GM12873 (cell line): Measurements from ENCODE around the gene ABCC6.

Experiments
- CTCF ChIP-seq: IDR thresholded peaks from 2 replicates; pipeline ENCODE4 v1.5.1; 2012; ENCODE audit warnings: low read depth, mild to moderate bottlenecking, moderate library complexity, low read length, control low read depth; ENCODE audit not compliant: insufficient read depth; ENCODE audit errors: missing control alignments

Gene ABCC6

GRCh38 chr16:16122264-16122663 lies 101.0 kb downstream of the ABCC6 start:
- TF ChIP-seq CTCF: no peak

- TF ChIP-seq CTCF: no peak
Observed at GRCh38 chr16:16121185-16121727, 102.0 kb downstream of the ABCC6 start.

GRCh38 chr16:16120382-16121184 lies 102.7 kb downstream of the ABCC6 start:
- no peak for TF ChIP-seq CTCF

GRCh38 chr16:16120044-16120381 lies 103.3 kb downstream of the ABCC6 start:
- no peak for TF ChIP-seq CTCF

GRCh38 chr16:16118337-16118736 lies 105.0 kb downstream of the ABCC6 start:
- no peak for TF ChIP-seq CTCF

- TF ChIP-seq CTCF: no peak
Observed at GRCh38 chr16:16116841-16117240, 106.5 kb downstream of the ABCC6 start.

- no peak for TF ChIP-seq CTCF
Observed at GRCh38 chr16:16113076-16113475, 110.2 kb downstream of the ABCC6 start.
